PFSK-1 (cell line): ENCODE measurements around the gene DTX1.
A peak's percentile ranks its signal among the peaks of the same experiment; 100 is the strongest.

Source experiments
- FOXP2 ChIP-seq: optimal IDR thresholded peaks from 2 replicates; pipeline ENCODE3; 2011; ENCODE audit warnings: borderline replicate concordance, control low read depth, inconsistent platforms; ENCODE audit not compliant: insufficient read depth; ENCODE audit errors: extremely low read length, extremely low read depth
- POLR2AphosphoS5 ChIP-seq: IDR thresholded peaks from 2 replicates; pipeline ENCODE4 v1.6.1; 2012; ENCODE audit warnings: low read depth, mild to moderate bottlenecking, control low read depth, low read length, moderate library complexity
- SIN3A ChIP-seq: IDR thresholded peaks from 2 replicates; pipeline ENCODE4 v1.6.1; 2012; ENCODE audit warnings: mild to moderate bottlenecking, low read length, moderate library complexity, borderline replicate concordance; ENCODE audit not compliant: insufficient read depth
- TAF1 ChIP-seq: IDR thresholded peaks from 2 replicates; pipeline ENCODE4 v1.6.1; 2012; ENCODE audit warnings: low read length, control low read depth, borderline replicate concordance; ENCODE audit not compliant: insufficient read depth
- TF ChIP-seq, protein P1 (sequence below), 2 experiments: IDR thresholded peaks; 2 replicates each; pipeline versions ENCODE4 v1.6.1 to v1.8.0; 2011 to 2012; ENCODE audit warnings: low read depth in 2 of 2, low read length in 2 of 2, control low read depth in 1 of 2, inconsistent platforms in 1 of 2, mild to moderate bottlenecking in 1 of 2, moderate library complexity in 1 of 2; ENCODE audit not compliant: insufficient read depth in 1 of 2

The DTX1 gene

DNA sequence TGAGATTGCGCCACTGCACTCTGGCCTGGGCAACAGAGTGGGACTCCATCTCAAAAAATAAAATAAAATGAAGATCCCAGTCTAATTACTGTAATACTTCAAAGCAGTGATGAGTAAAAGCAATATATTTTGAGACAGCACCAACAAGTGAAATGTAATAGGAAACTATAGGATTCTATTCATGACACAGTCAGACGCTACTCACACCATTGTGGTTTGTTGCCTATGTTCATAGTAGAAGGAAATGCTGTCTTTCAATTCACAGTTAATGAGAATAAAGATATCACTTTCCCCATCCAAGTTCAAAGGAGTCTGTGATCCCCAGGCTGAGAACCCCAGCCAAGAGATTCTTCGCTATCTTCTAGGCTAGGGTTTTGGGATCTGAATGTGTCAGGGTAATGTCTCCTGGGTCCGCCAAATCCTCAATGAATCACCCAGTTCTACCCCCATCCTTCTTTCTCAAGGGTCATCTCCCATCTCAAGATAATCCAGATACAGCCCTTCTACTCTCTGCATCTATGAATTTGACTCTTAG is 16.6 kb upstream of the DTX1 start:
- TF ChIP-seq TAF1 = no peak
- TF ChIP-seq SIN3A = no peak
- TF ChIP-seq, protein P1, sequence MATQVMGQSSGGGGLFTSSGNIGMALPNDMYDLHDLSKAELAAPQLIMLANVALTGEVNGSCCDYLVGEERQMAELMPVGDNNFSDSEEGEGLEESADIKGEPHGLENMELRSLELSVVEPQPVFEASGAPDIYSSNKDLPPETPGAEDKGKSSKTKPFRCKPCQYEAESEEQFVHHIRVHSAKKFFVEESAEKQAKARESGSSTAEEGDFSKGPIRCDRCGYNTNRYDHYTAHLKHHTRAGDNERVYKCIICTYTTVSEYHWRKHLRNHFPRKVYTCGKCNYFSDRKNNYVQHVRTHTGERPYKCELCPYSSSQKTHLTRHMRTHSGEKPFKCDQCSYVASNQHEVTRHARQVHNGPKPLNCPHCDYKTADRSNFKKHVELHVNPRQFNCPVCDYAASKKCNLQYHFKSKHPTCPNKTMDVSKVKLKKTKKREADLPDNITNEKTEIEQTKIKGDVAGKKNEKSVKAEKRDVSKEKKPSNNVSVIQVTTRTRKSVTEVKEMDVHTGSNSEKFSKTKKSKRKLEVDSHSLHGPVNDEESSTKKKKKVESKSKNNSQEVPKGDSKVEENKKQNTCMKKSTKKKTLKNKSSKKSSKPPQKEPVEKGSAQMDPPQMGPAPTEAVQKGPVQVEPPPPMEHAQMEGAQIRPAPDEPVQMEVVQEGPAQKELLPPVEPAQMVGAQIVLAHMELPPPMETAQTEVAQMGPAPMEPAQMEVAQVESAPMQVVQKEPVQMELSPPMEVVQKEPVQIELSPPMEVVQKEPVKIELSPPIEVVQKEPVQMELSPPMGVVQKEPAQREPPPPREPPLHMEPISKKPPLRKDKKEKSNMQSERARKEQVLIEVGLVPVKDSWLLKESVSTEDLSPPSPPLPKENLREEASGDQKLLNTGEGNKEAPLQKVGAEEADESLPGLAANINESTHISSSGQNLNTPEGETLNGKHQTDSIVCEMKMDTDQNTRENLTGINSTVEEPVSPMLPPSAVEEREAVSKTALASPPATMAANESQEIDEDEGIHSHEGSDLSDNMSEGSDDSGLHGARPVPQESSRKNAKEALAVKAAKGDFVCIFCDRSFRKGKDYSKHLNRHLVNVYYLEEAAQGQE (IDR thresholded peaks at IDR 0.05; ENCODE audit: insufficient read depth in 1 of 2, low read depth in 2 of 2, low read length in 2 of 2) = no peak
- no peak for TF ChIP-seq FOXP2
- TF ChIP-seq POLR2AphosphoS5 = no peak

DNA sequence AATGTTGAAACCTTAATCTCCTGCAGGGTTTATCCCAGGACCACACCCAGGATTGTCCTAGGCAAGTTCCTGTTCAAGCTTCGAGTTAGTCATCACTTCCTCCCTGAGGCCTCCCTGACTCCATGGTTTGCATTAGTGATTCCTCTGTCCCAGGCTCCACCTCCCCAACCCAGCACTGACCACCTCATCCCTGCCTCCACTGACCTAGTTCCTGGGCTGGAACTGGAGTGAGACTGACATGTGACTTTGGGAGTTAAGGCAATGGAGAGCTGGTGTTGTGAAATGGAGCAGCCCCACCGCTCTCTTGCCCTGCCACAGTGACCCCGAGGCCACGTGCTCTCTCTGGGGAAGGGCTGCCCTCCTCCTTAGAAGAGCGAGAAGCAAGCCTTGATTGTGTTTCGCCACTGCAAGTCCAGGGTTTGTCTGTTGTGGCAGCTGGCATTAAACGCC is 15.8 kb upstream of the DTX1 start:
- TF ChIP-seq, protein P1 (IDR thresholded peaks at IDR 0.05; ENCODE audit: insufficient read depth in 1 of 2, low read depth in 2 of 2, low read length in 2 of 2) = peak in 1 of 2 experiments; percentile 33; a peak in 1 of 4 replicates
- TF ChIP-seq POLR2AphosphoS5 = peak; percentile 45; the same call in 1 of the 2 replicates
- TF ChIP-seq SIN3A = no peak; the same call in 1 of the 2 replicates
- TF ChIP-seq FOXP2 = peak; percentile 61

DNA sequence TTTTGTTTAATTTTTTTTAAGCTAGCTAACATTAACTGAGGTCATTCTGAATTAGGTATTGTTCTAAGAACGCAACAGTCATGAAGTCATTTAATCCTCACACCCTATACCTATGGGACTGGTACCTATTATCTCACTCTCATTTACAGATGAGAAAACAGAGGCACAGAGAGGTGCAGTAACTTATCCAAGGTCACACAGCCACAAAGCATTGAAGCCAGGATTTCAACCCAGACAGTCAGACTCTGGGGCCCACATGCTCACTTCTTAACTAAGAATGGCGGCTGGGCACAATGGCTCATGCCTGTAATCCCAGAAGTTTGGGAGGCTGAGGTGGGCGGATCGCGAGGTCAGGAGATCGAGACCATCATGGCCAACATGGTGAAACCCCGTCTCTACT is 15.0 kb upstream of the DTX1 start:
- TF ChIP-seq POLR2AphosphoS5 (no peak), SIN3A (no peak), TAF1 (no peak), FOXP2 (no peak)
- TF ChIP-seq, protein P1 (IDR thresholded peaks at IDR 0.05; ENCODE audit: insufficient read depth in 1 of 2, low read depth in 2 of 2, low read length in 2 of 2) = no peak

DNA sequence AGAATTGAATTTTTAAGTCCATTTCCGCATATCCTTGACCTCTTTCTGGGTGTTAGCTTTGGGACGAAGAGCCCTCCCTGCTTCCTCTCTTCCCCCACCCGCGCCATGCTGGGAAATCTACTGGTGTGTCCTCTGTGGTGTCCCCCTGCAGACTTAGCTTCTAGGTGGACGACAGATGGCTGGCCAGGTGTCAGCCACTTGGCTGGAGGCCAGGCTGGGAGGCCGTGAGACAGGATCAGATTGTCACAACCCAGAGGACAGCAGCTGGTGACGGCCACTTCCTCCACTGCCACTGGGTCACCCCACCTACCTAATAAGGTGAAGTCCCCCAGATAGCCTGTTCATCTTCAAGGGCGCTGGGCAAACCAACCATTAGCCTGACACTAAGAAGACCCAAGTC is 13.3 kb upstream of the DTX1 start:
- no peak for TF ChIP-seq SIN3A
- no peak for TF ChIP-seq POLR2AphosphoS5
- TF ChIP-seq FOXP2 = no peak
- no peak for TF ChIP-seq TAF1
- TF ChIP-seq, protein P1 (IDR thresholded peaks at IDR 0.05; ENCODE audit: insufficient read depth in 1 of 2, low read depth in 2 of 2, low read length in 2 of 2) = no peak

GRCh38 chr12:113044516-113044915 is 12.0 kb upstream of the DTX1 start:
- TF ChIP-seq TAF1 (no peak), POLR2AphosphoS5 (no peak), FOXP2 (no peak), SIN3A (no peak)
- TF ChIP-seq, protein P1 (IDR thresholded peaks at IDR 0.05; ENCODE audit: insufficient read depth in 1 of 2, low read depth in 2 of 2, low read length in 2 of 2) = no peak
